Naive thymus-derived CD8-positive, alpha-beta T cell (primary cell): Measurements from ENCODE around the gene MLXIP. TPM values are rescaled to one million over a fixed set of nuclear protein-coding genes. Genes with fewer than 3 reads are reported as not detected.

Source experiments
- ATAC-seq, 2 donors: fragments of 150-1000 bp; cut with Tn5 transposase in 1 of 2; sonication (Bioruptor Pico), chemical (Tn5 transposase) in 1 of 2; 1 replicate in 1 of 2; 2 replicates in 1 of 2; pipeline ENCODE4 v1.10.0; 2021; ENCODE audit warnings: mild to moderate bottlenecking in 2 of 2, moderate library complexity in 2 of 2
- POLR2A ChIA-PET: fragments of 350-600 bp; sonication (Branson Sonifier 250); formaldehyde crosslinking; loops from one replicate; lab custom pipeline; 2021; ENCODE audit warnings: antibody characterized with exemption; lab: Charles Lee
- DNase-seq, 10 donors: peaks; one replicate each; pipeline versions ENCODE4 v3.0.0 to v3.0.0-alpha.2; 2020 to 2022
- H3K27ac Mint-ChIP-seq, 10 donors: one replicate each; pipeline ENCODE4 v1.8.0; 2020 to 2022; ENCODE audit warnings: mild to moderate bottlenecking in 10 of 10, mixed read lengths in 10 of 10, moderate library complexity in 4 of 10, inconsistent platforms in 1 of 10
- H3K27me3 Mint-ChIP-seq, 5 donors: one replicate each; pipeline ENCODE4 v1.8.0; 2021 to 2022; ENCODE audit warnings: mixed read lengths in 5 of 5
- H3K36me3 Mint-ChIP-seq, 3 donors: one replicate each; pipeline ENCODE4 v1.8.0; 2020 to 2022; ENCODE audit warnings: mixed read lengths in 3 of 3, mild to moderate bottlenecking in 2 of 3, inconsistent platforms in 1 of 3
- H3K4me1 Mint-ChIP-seq, 4 donors: one replicate each; pipeline ENCODE4 v1.8.0; 2021 to 2022; ENCODE audit warnings: mixed read lengths in 4 of 4
- H3K4me3 Mint-ChIP-seq, 10 donors: one replicate each; pipeline ENCODE4 v1.8.0; 2020 to 2022; ENCODE audit warnings: mild to moderate bottlenecking in 10 of 10, mixed read lengths in 10 of 10, moderate library complexity in 6 of 10, inconsistent platforms in 1 of 10
- H3K9me3 Mint-ChIP-seq, 9 donors: one replicate each; pipeline ENCODE4 v1.8.0; 2020 to 2022; ENCODE audit warnings: mixed read lengths in 9 of 9, mild to moderate bottlenecking in 3 of 9, inconsistent platforms in 1 of 9, moderate library complexity in 1 of 9
- polyA plus RNA-seq, 3 donors: library from polyadenylated mRNA; unstranded; fragments of 300-500 nt; fragmentation: Illumina TruSeq; gene quantifications; one replicate each; pipeline ENCODE4 v1.2.3, GENCODE V29; 2021
- total RNA-seq, 8 experiments: library from RNA in 2 of 8; stranded (reverse) in 2 of 8; gene quantifications; one replicate each; pipeline ENCODE4 v1.2.3 and lab custom pipeline; 2021 to 2026

Gene MLXIP
- total and polyA plus RNA-seq, 5 experiments from 2014 or later: 17.3 to 165 (median 43.3) TPM

GRCh38 chr12:122137229-122137628 lies 58.7 kb downstream of the MLXIP start:
- no peaks in the 10 kb centered on the region for H3K4me1 Mint-ChIP-seq
- DNase-seq: no peak
- peaks cover 0 to 69% (median 9%) of the 10 kb centered on the region in 3 donors for H3K36me3 Mint-ChIP-seq
- POLR2A ChIA-PET: no interaction called here
- no peak overlapping the region for H3K27ac Mint-ChIP-seq
- no peak overlapping the region for H3K4me3 Mint-ChIP-seq
- H3K9me3 Mint-ChIP-seq: no peaks in the 10 kb centered on the region
- ATAC-seq: peak; percentile 14 to 45
- H3K27me3 Mint-ChIP-seq: no peaks in the 10 kb centered on the region

- POLR2A ChIA-PET: no interaction called here
- ATAC-seq (peak; percentile 54 to 56), DNase-seq (no peak)
- Mint-ChIP-seq H3K27ac (no peak overlapping the region), H3K4me1 (no peaks in the 10 kb centered on the region), H3K4me3 (no peak overlapping the region), H3K36me3 (peaks cover 0 to 69% (median 7%) of the 10 kb centered on the region in 3 donors), H3K9me3 (no peaks in the 10 kb centered on the region), H3K27me3 (no peaks in the 10 kb centered on the region)
Measured at GRCh38 chr12:122137681-122138080, 59.1 kb downstream of the MLXIP start.

GRCh38 chr12:122138181-122138580 lies 59.6 kb downstream of the MLXIP start:
- Mint-ChIP-seq H3K27ac (peak overlapping the region in 1 of 10 donors; percentile 85), H3K36me3 (peaks cover 0 to 64% (median 7%) of the 10 kb centered on the region in 3 donors), H3K27me3 (no peaks in the 10 kb centered on the region), H3K4me3 (no peak overlapping the region), H3K4me1 (no peaks in the 10 kb centered on the region), H3K9me3 (no peaks in the 10 kb centered on the region)
- no peak for ATAC-seq
- POLR2A ChIA-PET: interaction anchor here (1.0 kb wide), 1 partner anchor 58 kb away, joined by 3 read pairs; no protein-coding TSS in a partner anchor
- no peak for DNase-seq

- H3K4me1 Mint-ChIP-seq: no peaks in the 10 kb centered on the region
- H3K36me3 Mint-ChIP-seq: peaks cover 0 to 63% (median 7%) of the 10 kb centered on the region in 3 donors
- H3K9me3 Mint-ChIP-seq: no peaks in the 10 kb centered on the region
- H3K27ac Mint-ChIP-seq: peak overlapping the region in 3 of 10 donors; percentile 24 to 85 (median 32)
- H3K4me3 Mint-ChIP-seq: no peak overlapping the region
- ATAC-seq (no peak), DNase-seq (no peak)
- H3K27me3 Mint-ChIP-seq: no peaks in the 10 kb centered on the region
- POLR2A ChIA-PET: interaction anchor here (1.0 kb wide), 1 partner anchor 58 kb away, joined by 3 read pairs; no protein-coding TSS in a partner anchor
Measured at GRCh38 chr12:122138616-122139015, 60.1 kb downstream of the MLXIP start.

GRCh38 chr12:122139266-122139665 lies 60.7 kb downstream of the MLXIP start:
- Mint-ChIP-seq H3K27me3 (no peaks in the 10 kb centered on the region), H3K27ac (peak overlapping the region in 1 of 10 donors; percentile 85), H3K4me3 (no peak overlapping the region), H3K4me1 (peaks cover 0 to 4% (median 0%) of the 10 kb centered on the region in 4 donors), H3K36me3 (peaks cover 0 to 63% (median 7%) of the 10 kb centered on the region in 3 donors), H3K9me3 (no peaks in the 10 kb centered on the region)
- DNase-seq (no peak), ATAC-seq (no peak)
- POLR2A ChIA-PET: no interaction called here

- DNase-seq (no peak), ATAC-seq (no peak)
- H3K4me3 Mint-ChIP-seq: no peak overlapping the region
- peaks cover 0 to 4% (median 0%) of the 10 kb centered on the region in 4 donors for H3K4me1 Mint-ChIP-seq
- H3K36me3 Mint-ChIP-seq: peaks cover 0 to 58% (median 6%) of the 10 kb centered on the region in 3 donors
- no peaks in the 10 kb centered on the region for H3K27me3 Mint-ChIP-seq
- H3K27ac Mint-ChIP-seq: no peak overlapping the region
- H3K9me3 Mint-ChIP-seq: no peaks in the 10 kb centered on the region
- POLR2A ChIA-PET: no interaction called here
Measured at GRCh38 chr12:122139941-122140340, 61.4 kb downstream of the MLXIP start.

GRCh38 chr12:122140467-122141257 lies 62.1 kb downstream of the MLXIP start:
- Mint-ChIP-seq H3K4me1 (peaks cover 0 to 4% (median 0%) of the 10 kb centered on the region in 4 donors), H3K27me3 (no peaks in the 10 kb centered on the region), H3K36me3 (peaks cover 0 to 51% (median 3%) of the 10 kb centered on the region in 3 donors), H3K4me3 (no peak overlapping the region), H3K9me3 (no peaks in the 10 kb centered on the region), H3K27ac (peak overlapping the region in 1 of 10 donors; percentile 29)
- DNase-seq: no peak
- ATAC-seq: no peak
- POLR2A ChIA-PET: interaction anchor here (0.7 kb wide), 1 partner anchor 17 kb away, joined by 3 read pairs; no protein-coding TSS in a partner anchor

GRCh38 chr12:122141911-122142725 lies 63.6 kb downstream of the MLXIP start:
- Mint-ChIP-seq H3K9me3 (no peaks in the 10 kb centered on the region), H3K27ac (peak overlapping the region in 1 of 10 donors; percentile 47), H3K4me3 (no peak overlapping the region), H3K27me3 (no peaks in the 10 kb centered on the region), H3K4me1 (peaks cover 0 to 4% (median 2%) of the 10 kb centered on the region in 4 donors), H3K36me3 (peaks cover 0 to 51% (median 3%) of the 10 kb centered on the region in 3 donors)
- ATAC-seq (no peak), DNase-seq (no peak)
- POLR2A ChIA-PET: no interaction called here

- Mint-ChIP-seq H3K4me3 (no peak overlapping the region), H3K4me1 (peaks cover 0 to 4% (median 2%) of the 10 kb centered on the region in 4 donors), H3K27me3 (no peaks in the 10 kb centered on the region), H3K9me3 (no peaks in the 10 kb centered on the region), H3K36me3 (peaks cover 0 to 47% (median 3%) of the 10 kb centered on the region in 3 donors), H3K27ac (peak overlapping the region in 1 of 10 donors; percentile 31)
- ATAC-seq: no peak
- POLR2A ChIA-PET: no interaction called here
- DNase-seq: no peak
Measured at GRCh38 chr12:122142857-122143256, 64.3 kb downstream of the MLXIP start.

- POLR2A ChIA-PET: interaction anchor here (0.6 to 0.7 kb wide), 2 partner anchors 78 to 358 kb away, joined by 3 read pairs; no protein-coding TSS in a partner anchor
- DNase-seq (no peak), ATAC-seq (no peak)
- Mint-ChIP-seq H3K4me1 (peaks cover 0 to 9% (median 7%) of the 10 kb centered on the region in 4 donors), H3K27me3 (no peaks in the 10 kb centered on the region), H3K36me3 (peaks cover 0 to 37% (median 0%) of the 10 kb centered on the region in 3 donors), H3K9me3 (no peaks in the 10 kb centered on the region), H3K4me3 (no peak overlapping the region), H3K27ac (peak overlapping the region in 1 of 10 donors; percentile 28)
Measured at GRCh38 chr12:122144885-122145284, 66.3 kb downstream of the MLXIP start.

- Mint-ChIP-seq H3K4me3 (no peak overlapping the region), H3K27ac (peak overlapping the region in 3 of 10 donors; percentile 46 to 77 (median 55)), H3K4me1 (peaks cover 0 to 9% (median 7%) of the 10 kb centered on the region in 4 donors), H3K36me3 (peaks cover 0 to 31% (median 0%) of the 10 kb centered on the region in 3 donors), H3K9me3 (no peaks in the 10 kb centered on the region), H3K27me3 (no peaks in the 10 kb centered on the region)
- ATAC-seq: no peak
- POLR2A ChIA-PET: no interaction called here
- DNase-seq: no peak
Measured at GRCh38 chr12:122145505-122146330, 67.2 kb downstream of the MLXIP start.
